Colonic mucosa (tissue), 4 donors: ENCODE measurements around the gene ERBB2. TPM values are rescaled to one million over a fixed set of nuclear protein-coding genes. Genes with fewer than 3 reads are reported as not detected.

Experiments used
- DNase-seq: peaks from one replicate; pipeline ENCODE4 v3.0.0-alpha.2; 2020
- H3K27ac ChIP-seq: fragments of 200-600 bp; one replicate; pipeline ENCODE4 v1.8.0; 2021
- H3K27me3 ChIP-seq: fragments of 200-600 bp; one replicate; pipeline ENCODE4 v1.8.0; 2021
- H3K36me3 ChIP-seq: fragments of 200-600 bp; one replicate; pipeline ENCODE4 v1.8.0; 2021
- H3K4me1 ChIP-seq: fragments of 200-600 bp; one replicate; pipeline ENCODE4 v1.8.0; 2021; ENCODE audit warnings: mild to moderate bottlenecking
- H3K4me3 ChIP-seq: fragments of 200-600 bp; one replicate; pipeline ENCODE4 v1.8.0; 2021
- H3K9ac ChIP-seq, 2 donors: one replicate each; pipeline ENCODE4 v1.7.0; 2013; ENCODE audit warnings: control low read depth in 2 of 2, low read depth in 2 of 2, low read length in 2 of 2
- H3K9me3 ChIP-seq: fragments of 200-600 bp; one replicate; pipeline ENCODE4 v1.8.0; 2021
- intact Hi-C: fragments of 100-400 bp; cut with DNase I; formaldehyde crosslinking; loops from one replicate; pipeline ENCODE4 v1.14.1; 2022
- total RNA-seq, 2 donors: library from RNA; stranded (reverse); fragmentation: NEBNext Ultra II Directional in 1 of 2; extraction: Animal tissue kit (Norgen Biotek cat#: 25700) in 1 of 2; gene quantifications; one replicate each; pipeline ENCODE4 v1.2.1, GENCODE V29; 2021
- TF ChIP-seq, protein P1 (sequence below): fragments of 200-600 bp; IDR thresholded peaks from one replicate; pipeline ENCODE4 v1.8.0; 2022; ENCODE audit warnings: antibody characterized with exemption, mild to moderate bottlenecking
- donor health status: healthy.
- donor health status: DM: no; HTN: no; CAD: no.
- donor health status: DM: no; HTN: no; CAD: no.

Gene ERBB2
- total RNA-seq, 2 donors from 2014 or later = 153 to 174 TPM

DNA sequence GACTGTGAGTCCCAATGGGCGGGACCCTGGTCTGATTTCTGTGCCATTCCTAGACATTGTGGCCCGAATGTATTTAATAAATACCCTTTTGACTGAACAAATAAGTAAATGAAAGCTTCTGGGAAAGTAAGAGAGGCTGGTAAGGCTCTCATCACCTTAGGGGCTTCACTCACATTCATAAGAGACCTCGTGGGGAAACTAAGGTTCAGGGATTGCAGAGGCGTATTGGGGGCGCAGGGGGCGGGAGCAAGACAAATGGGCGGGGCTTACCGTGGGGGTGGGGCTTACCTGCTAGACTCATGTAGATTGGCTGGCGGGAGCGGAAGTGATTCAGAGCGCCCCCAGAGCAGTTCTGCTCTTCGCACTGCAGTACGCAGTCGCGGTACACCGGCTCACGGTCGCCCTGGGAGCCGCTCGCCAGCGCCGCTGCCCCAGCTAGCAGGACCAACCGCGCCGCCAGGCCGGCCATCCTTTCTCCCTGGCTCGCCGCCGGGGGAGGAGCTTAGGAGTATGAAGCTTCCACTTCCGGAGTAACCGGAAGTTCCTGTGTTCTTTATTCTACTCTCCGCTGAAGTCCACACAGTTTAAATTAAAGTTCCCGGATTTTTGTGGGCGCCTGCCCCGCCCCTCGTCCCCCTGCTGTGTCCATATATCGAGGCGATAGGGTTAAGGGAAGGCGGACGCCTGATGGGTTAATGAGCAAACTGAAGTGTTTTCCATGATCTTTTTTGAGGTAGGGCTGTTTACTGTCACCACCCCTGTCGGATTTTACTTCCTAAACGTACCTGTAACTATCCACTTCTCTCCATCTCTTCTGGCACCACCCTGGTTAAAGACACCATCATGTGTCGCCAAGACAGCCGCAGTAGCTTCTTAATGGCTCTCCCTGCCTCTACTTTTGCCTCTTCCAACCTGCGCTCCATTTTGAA, 12.1 kb upstream of the ERBB2 start, which contains the start of gene PGAP3:
Gene PGAP3 (minus strand): TSS at position 512 of the 929 bp plus-strand sequence. CDS start 43 bp downstream, at position 469.
- peak within 1 kb of the TSS; percentile 76 for H3K4me3 ChIP-seq
- no peaks in the 10 kb centered on the region for H3K4me1 ChIP-seq
- no peaks in the 10 kb centered on the region for H3K36me3 ChIP-seq
- TF ChIP-seq, protein P1, sequence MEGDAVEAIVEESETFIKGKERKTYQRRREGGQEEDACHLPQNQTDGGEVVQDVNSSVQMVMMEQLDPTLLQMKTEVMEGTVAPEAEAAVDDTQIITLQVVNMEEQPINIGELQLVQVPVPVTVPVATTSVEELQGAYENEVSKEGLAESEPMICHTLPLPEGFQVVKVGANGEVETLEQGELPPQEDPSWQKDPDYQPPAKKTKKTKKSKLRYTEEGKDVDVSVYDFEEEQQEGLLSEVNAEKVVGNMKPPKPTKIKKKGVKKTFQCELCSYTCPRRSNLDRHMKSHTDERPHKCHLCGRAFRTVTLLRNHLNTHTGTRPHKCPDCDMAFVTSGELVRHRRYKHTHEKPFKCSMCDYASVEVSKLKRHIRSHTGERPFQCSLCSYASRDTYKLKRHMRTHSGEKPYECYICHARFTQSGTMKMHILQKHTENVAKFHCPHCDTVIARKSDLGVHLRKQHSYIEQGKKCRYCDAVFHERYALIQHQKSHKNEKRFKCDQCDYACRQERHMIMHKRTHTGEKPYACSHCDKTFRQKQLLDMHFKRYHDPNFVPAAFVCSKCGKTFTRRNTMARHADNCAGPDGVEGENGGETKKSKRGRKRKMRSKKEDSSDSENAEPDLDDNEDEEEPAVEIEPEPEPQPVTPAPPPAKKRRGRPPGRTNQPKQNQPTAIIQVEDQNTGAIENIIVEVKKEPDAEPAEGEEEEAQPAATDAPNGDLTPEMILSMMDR = no peak
- DNase-seq = peak; percentile 92
- peak within 1 kb of the TSS; percentile 70 to 84 for H3K9ac ChIP-seq
- H3K27ac ChIP-seq = peak within 1 kb of the TSS; percentile 98
- H3K9me3 ChIP-seq = no peaks in the 10 kb centered on the region
- H3K27me3 ChIP-seq = no peaks in the 10 kb centered on the region
- intact Hi-C loops = no loop called here

DNA sequence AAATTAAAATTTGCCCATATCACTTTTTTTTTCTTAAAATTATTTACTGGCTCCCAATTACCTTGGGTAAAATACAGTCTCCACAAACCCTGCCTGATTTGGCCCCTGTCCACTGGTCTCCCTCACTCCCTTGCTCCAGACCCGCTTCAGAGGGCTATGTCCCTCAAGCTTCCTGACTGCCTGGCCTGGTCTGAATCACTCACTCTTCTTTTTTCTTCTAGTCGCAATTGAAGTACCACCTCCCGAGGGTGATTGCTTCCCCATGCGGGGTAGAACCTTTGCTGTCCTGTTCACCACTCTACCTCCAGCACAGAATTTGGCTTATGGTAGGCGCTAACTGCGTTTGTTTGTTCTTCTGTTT, 11.4 kb upstream of the ERBB2 start:
- Histone ChIP-seq H3K27ac (peak overlapping the region; percentile 98), H3K27me3 (no peaks in the 10 kb centered on the region), H3K4me1 (no peaks in the 10 kb centered on the region), H3K4me3 (peak overlapping the region; percentile 76), H3K9ac (peak overlapping the region in 1 of 2 donors; percentile 84), H3K36me3 (no peaks in the 10 kb centered on the region), H3K9me3 (no peaks in the 10 kb centered on the region)
- TF ChIP-seq, protein P1 = no peak
- no peak for DNase-seq
- intact Hi-C loops = no loop called here

DNA sequence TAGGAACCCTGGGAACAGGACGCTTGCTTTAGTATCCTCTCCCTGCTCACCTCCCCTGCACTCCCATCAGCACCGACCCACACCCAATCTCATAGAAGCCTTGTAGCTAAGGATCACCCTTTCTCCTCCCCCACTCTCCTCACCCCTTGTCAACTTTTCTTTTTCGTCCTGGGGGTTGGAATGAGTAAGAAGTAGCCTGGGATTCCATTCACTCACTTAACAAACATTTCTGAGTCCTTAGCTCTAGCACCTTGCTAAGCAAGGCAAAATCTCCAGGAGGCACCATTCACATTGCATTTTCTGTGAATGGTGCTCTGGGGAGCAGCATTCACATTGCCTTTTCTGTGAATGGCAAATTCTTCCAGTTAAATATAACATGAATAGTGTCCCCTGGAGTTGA, 10.9 kb upstream of the ERBB2 start:
- TF ChIP-seq, protein P1 = no peak
- intact Hi-C loops = no loop called here
- Histone ChIP-seq H3K27ac (no peak overlapping the region), H3K4me1 (no peaks in the 10 kb centered on the region), H3K9ac (peak overlapping the region in 1 of 2 donors; percentile 84), H3K27me3 (no peaks in the 10 kb centered on the region), H3K4me3 (no peak overlapping the region), H3K9me3 (no peaks in the 10 kb centered on the region), H3K36me3 (no peaks in the 10 kb centered on the region)
- DNase-seq = no peak

DNA sequence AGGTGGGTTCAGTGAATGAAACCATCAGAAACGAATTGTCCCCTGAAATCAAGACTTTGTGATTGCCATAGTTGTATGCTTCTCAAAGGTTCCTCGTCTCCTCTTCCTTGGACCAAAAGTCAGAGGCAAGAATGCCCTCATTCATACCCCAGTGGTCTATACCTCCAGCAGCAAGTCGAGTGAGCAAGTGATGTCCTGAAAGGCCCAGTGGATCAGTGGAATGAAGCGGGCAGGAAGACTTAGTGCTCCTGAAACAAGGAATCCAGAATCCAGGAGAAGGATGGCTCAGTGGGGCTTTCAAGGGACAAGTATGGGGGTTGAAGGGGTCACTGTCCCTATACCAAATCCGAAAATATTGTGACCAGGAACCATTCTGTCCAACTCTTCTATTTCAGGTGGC, 5.3 kb upstream of the ERBB2 start:
- Histone ChIP-seq H3K27ac (no peak overlapping the region), H3K4me3 (no peak overlapping the region), H3K4me1 (no peaks in the 10 kb centered on the region), H3K9me3 (no peaks in the 10 kb centered on the region), H3K27me3 (no peaks in the 10 kb centered on the region), H3K9ac (peak overlapping the region in 1 of 2 donors; percentile 21), H3K36me3 (no peaks in the 10 kb centered on the region)
- intact Hi-C loops = no loop called here
- TF ChIP-seq, protein P1 = no peak
- DNase-seq = no peak

DNA sequence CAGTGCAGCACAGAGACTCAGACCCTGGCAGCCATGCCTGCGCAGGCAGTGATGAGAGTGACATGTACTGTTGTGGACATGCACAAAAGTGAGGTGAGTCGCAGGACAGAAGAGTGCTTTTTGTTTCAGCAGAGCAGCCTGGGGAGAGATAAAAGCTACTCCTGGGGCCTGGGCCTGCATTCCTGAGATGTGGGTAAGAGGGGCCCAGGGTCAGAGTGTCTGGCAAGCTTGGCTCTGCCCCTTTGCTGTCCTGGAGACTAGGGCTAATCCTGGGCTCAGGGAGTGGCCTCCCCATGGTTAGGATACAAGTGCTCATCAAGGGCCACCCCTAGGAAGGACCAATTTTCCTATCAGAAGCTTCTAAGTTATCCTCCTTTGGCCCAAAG, 4.8 kb upstream of the ERBB2 start:
- H3K27ac ChIP-seq = no peak overlapping the region
- H3K4me3 ChIP-seq = no peak overlapping the region
- intact Hi-C loops = no loop called here
- no peaks in the 10 kb centered on the region for H3K27me3 ChIP-seq
- TF ChIP-seq, protein P1 = no peak
- DNase-seq = no peak
- H3K9ac ChIP-seq = peak overlapping the region in 1 of 2 donors; percentile 21
- H3K9me3 ChIP-seq = no peaks in the 10 kb centered on the region
- no peaks in the 10 kb centered on the region for H3K36me3 ChIP-seq
- H3K4me1 ChIP-seq = no peaks in the 10 kb centered on the region
